GM12878 (cell line): Measurements from ENCODE around the gene ATP5F1D. TPM values are rescaled to one million over a fixed set of nuclear protein-coding genes. Genes with fewer than 3 reads are reported as not detected.

ENCODE experiments used
- ATAC-seq: fragments of 200-7000 bp; cut with Tn5 transposase; 3 replicates; pipeline ENCODE4 v1.9.1; 2020; ENCODE audit warnings: mild to moderate bottlenecking, moderate library complexity
- BruUV-seq: library from RNA; stranded (reverse); fragments of 400-500 nt; replicated peaks from 2 replicates; lab custom pipeline; 2021; lab: Mats Ljungman, UMichigan
- CTCF ChIA-PET: fragments of 300-600 bp; sonication (Branson Sonifier 250); formaldehyde crosslinking; extraction: SDS; loops from one replicate; lab custom pipeline; 2021; ENCODE audit warnings: inconsistent platforms; lab: Yijun Ruan, JAX
- POLR2A ChIA-PET: fragments of 350-600 bp; formaldehyde crosslinking; extraction: SDS; loops from one replicate; lab custom pipeline; 2021; ENCODE audit warnings: inconsistent platforms; lab: Charles Lee
- RAD21 ChIA-PET: fragments of 300-600 bp; sonication (Branson Sonifier 250); formaldehyde crosslinking; loops from one replicate; lab custom pipeline; 2023; ENCODE audit warnings: antibody characterized with exemption; ENCODE audit not compliant: unreplicated experiment; lab: Charles Lee
- SMC1A ChIA-PET: fragments of 300-600 bp; sonication (Branson Sonifier 250); formaldehyde crosslinking; loops from one replicate; lab custom pipeline; 2023; ENCODE audit not compliant: unreplicated experiment, uncharacterized antibody; lab: Charles Lee
- DNase-seq: peaks from one replicate; pipeline ENCODE4 v3.0.0-alpha.2; 2011; ENCODE audit warnings: low read depth, low spot score
- FAIRE-seq: peaks from 3 replicates; lab custom pipeline; 2011; peaks lifted over from hg19 to GRCh38; lab: Jason Lieb, UNC
- H2AFZ ChIP-seq: 2 replicates; pipeline ENCODE4 v1.6.0; 2011; ENCODE audit warnings: low read depth, low read length, control low read depth; ENCODE audit not compliant: control insufficient read depth
- H3K27ac ChIP-seq: 2 replicates; pipeline ENCODE4 v1.5.1; 2011; ENCODE audit warnings: control low read depth; ENCODE audit not compliant: control insufficient read depth, insufficient read depth
- H3K27me3 ChIP-seq, 2 experiments: replicated peaks in 1 of 2; 2 replicates each; pipeline versions ENCODE4 v1.6.0 to v1.6.1; 2011; ENCODE audit warnings: low read length in 1 of 2; ENCODE audit not compliant: control insufficient read depth in 2 of 2, insufficient read depth in 2 of 2
- H3K36me3 ChIP-seq, 2 experiments: 2 replicates each; pipeline ENCODE4 v1.5.1; 2011; ENCODE audit warnings: low read length in 1 of 2; ENCODE audit not compliant: control insufficient read depth in 2 of 2, insufficient read depth in 2 of 2
- H3K4me1 ChIP-seq: 2 replicates; pipeline ENCODE4 v1.6.1; 2011; ENCODE audit warnings: mild to moderate bottlenecking, low read length, moderate library complexity, mixed read lengths; ENCODE audit not compliant: control insufficient read depth, insufficient read depth
- H3K4me2 ChIP-seq: 2 replicates; pipeline ENCODE4 v1.6.0; 2011; ENCODE audit warnings: control low read depth; ENCODE audit not compliant: control insufficient read depth, insufficient read depth
- H3K4me3 ChIP-seq: fragments of 200-600 bp; sonication (generic); 2 replicates; pipeline ENCODE4 v1.5.1; 2016
- H3K79me2 ChIP-seq: 2 replicates; pipeline ENCODE4 v1.6.0; 2011; ENCODE audit warnings: low read length; ENCODE audit not compliant: control insufficient read depth, insufficient read depth
- H3K9ac ChIP-seq: 2 replicates; pipeline ENCODE4 v1.8.0; 2011; ENCODE audit warnings: low read length, control low read depth, mixed read lengths; ENCODE audit not compliant: control insufficient read depth, insufficient read depth
- H3K9me3 ChIP-seq: replicated peaks from 3 replicates; pipeline ENCODE4 v1.5.1; 2011; ENCODE audit warnings: mild to moderate bottlenecking, low read length; ENCODE audit not compliant: control insufficient read depth, insufficient read depth
- H4K20me1 ChIP-seq: 2 replicates; pipeline ENCODE4 v1.6.0; 2011; ENCODE audit not compliant: control insufficient read depth, insufficient read depth
- ATF7 ChIP-seq: fragments of 450-650 bp; IDR thresholded peaks from 2 replicates; pipeline ENCODE4 v1.6.1; 2016; ENCODE audit warnings: low read depth, mild to moderate bottlenecking
- CEBPZ ChIP-seq: fragments of 150-350 bp; IDR thresholded peaks from 2 replicates; pipeline ENCODE4 v1.6.1; 2016; ENCODE audit warnings: low read depth, low read length
- CREB1 ChIP-seq: IDR thresholded peaks from 2 replicates; pipeline ENCODE4 v1.6.1; 2012; ENCODE audit warnings: low read depth, mild to moderate bottlenecking, inconsistent platforms
- ELK1 ChIP-seq: IDR thresholded peaks from 2 replicates; pipeline ENCODE4 v1.6.1; 2012; ENCODE audit warnings: low read depth, low read length, improper control_type of control experiment
- JUNB ChIP-seq: IDR thresholded peaks from 2 replicates; pipeline ENCODE4 v1.6.1; 2016; ENCODE audit warnings: antibody characterized with exemption, mild to moderate bottlenecking
- KAT2A ChIP-seq: conservative IDR thresholded peaks from 2 replicates; pipeline ENCODE4 v1.6.1; 2011; ENCODE audit warnings: low read depth, low read length; ENCODE audit not compliant: control insufficient read depth
- MYB ChIP-seq: fragments of 150-350 bp; IDR thresholded peaks from 2 replicates; pipeline ENCODE4 v1.6.1; 2014; ENCODE audit warnings: mild to moderate bottlenecking, low read depth, low read length, borderline replicate concordance
- MYC ChIP-seq: IDR thresholded peaks from 2 replicates; pipeline ENCODE4 v1.6.1; 2011; ENCODE audit warnings: mild to moderate bottlenecking, low read length, moderate library complexity, inconsistent platforms; ENCODE audit not compliant: insufficient read depth, insufficient replicate concordance, insufficient read length, severe bottlenecking
- SMC3 ChIP-seq: IDR thresholded peaks from 2 replicates; pipeline ENCODE4 v1.6.1; 2011; ENCODE audit warnings: low read length, improper control_type of control experiment, borderline replicate concordance
- SUPT20H ChIP-seq: IDR thresholded peaks from 2 replicates; pipeline ENCODE4 v1.6.1; 2011; ENCODE audit warnings: low read depth, mild to moderate bottlenecking, low read length, moderate library complexity, borderline replicate concordance; ENCODE audit not compliant: control insufficient read depth
- ZBTB40 ChIP-seq: fragments of 450-650 bp; IDR thresholded peaks from 2 replicates; pipeline ENCODE4 v1.6.1; 2016; ENCODE audit warnings: mild to moderate bottlenecking, moderate library complexity, borderline replicate concordance
- WGBS: methylation state at CpG from one replicate; pipeline ENCODE4 v1.1.6; 2016; ENCODE audit warnings: low lambda C conversion rate; ENCODE audit not compliant: insufficient replicate concordance, insufficient coverage; ENCODE audit errors: missing lambda C conversion rate; 5-methylcytosine and 5-hydroxymethylcytosine counted together
- in situ Hi-C: fragments of 300-500 bp; cut with MboI; formaldehyde crosslinking; loops from 9 replicates; pipeline ENCODE4 v1.14.3; 2018; ENCODE audit warnings: mixed read lengths
- intact Hi-C: fragments of 100-400 bp; cut with micrococcal nuclease; formaldehyde crosslinking; loops from one replicate; pipeline ENCODE4 v1.14.2; 2022; ENCODE audit not compliant: unreplicated experiment
- polyA plus RNA-seq, 11 experiments: library from polyadenylated mRNA; depleted of rRNA in 4 of 11; unstranded in 6 of 11; stranded (reverse) in 5 of 11; fragments of >200 nt; fragmentation: Nextera tagmentation in 4 of 11; fragmentation: Illumina TruSeq in 1 of 11; extraction: Ambion mirVana in 4 of 11; extraction: Trizol in 1 of 11; gene quantifications; 1 replicate in 1 of 11; 2 replicates in 10 of 11; pipeline versions ENCODE4 v1.2.1 to v1.2.3, GENCODE V29; 2011 to 2016; ENCODE audit warnings: inconsistent platforms in 2 of 11, missing spikeins in 2 of 11, low read depth in 1 of 11
- total RNA-seq, 4 experiments: library from RNA; depleted of rRNA in 3 of 4; stranded (reverse); fragments of >200 nt in 3 of 4; fragmentation: Illumina TruSeq in 1 of 4; extraction: Trizol in 1 of 4; gene quantifications; 2 replicates each; pipeline versions ENCODE4 v1.2.1 to v1.2.3, GENCODE V29; 2013 to 2021

The ATP5F1D gene
- total and polyA plus RNA-seq, 10 of the 15 experiments (the other 5 are each of a cell fraction or from before 2014, with no cell fraction given) = 7.2 to 357 (median 49.5) TPM

- Histone ChIP-seq H3K27ac (no peak overlapping the region), H3K9ac (no peak overlapping the region), H2AFZ (no peak overlapping the region), H3K36me3 (no peaks in the 10 kb centered on the region), H3K9me3 (no peaks in the 10 kb centered on the region; the same call in 2 of the 3 replicates), H3K27me3 (peaks cover 0 to 3% of the 10 kb centered on the region in 2 experiments; a peak in 2 of 4 replicates), H3K4me1 (no peaks in the 10 kb centered on the region), H4K20me1 (no peaks in the 10 kb centered on the region), H3K4me2 (no peak overlapping the region), H3K79me2 (no peaks in the 10 kb centered on the region), H3K4me3 (no peak overlapping the region)
- in situ Hi-C loops (no loop called here), intact Hi-C loops (no loop called here)
- SMC1A ChIA-PET = no interaction called here
- BruUV-seq = no TSS peak
- POLR2A ChIA-PET = no interaction called here
- FAIRE-seq (no peak), DNase-seq (no peak), ATAC-seq (peak; percentile 45)
- CTCF ChIA-PET = no interaction called here
- RAD21 ChIA-PET = no interaction called here
- WGBS = 61% methylated on average over 13 of the region's 15 CpGs
- TF ChIP-seq JUNB (no peak), KAT2A (no peak), MYB (no peak), MYC (no peak), SMC3 (no peak), CREB1 (no peak), CEBPZ (no peak), ELK1 (no peak), ZBTB40 (no peak), ATF7 (no peak), SUPT20H (no peak)
Measured at GRCh38 chr19:1231729-1232637, 9.6 kb upstream of the ATP5F1D start.
